IMR-90 (cell line): Measurements from ENCODE around the gene ZNF512. TPM values are rescaled to one million over a fixed set of nuclear protein-coding genes. Genes with fewer than 3 reads are reported as not detected.

ENCODE experiments used
- ATAC-seq: fragments of 200-7000 bp; cut with Tn5 transposase; 2 replicates; pipeline ENCODE4 v1.9.1; 2020; ENCODE audit warnings: low read depth, mild to moderate bottlenecking, moderate library complexity
- BruUV-seq: library from RNA; stranded (reverse); fragments of 400-500 nt; replicated peaks from 2 replicates; lab custom pipeline; 2021; lab: Mats Ljungman, UMichigan
- CTCF ChIA-PET: fragments of 300-600 bp; formaldehyde crosslinking; extraction: SDS; loops from one replicate; lab custom pipeline; 2021; ENCODE audit warnings: antibody characterized with exemption; lab: Yijun Ruan, JAX
- POLR2A ChIA-PET: fragments of 300-600 bp; sonication (Branson Sonifier 250); formaldehyde crosslinking; loops from one replicate; lab custom pipeline; 2022; ENCODE audit warnings: antibody characterized with exemption; ENCODE audit not compliant: unreplicated experiment; lab: Charles Lee
- DNase-seq: peaks from one replicate; pipeline ENCODE4 v3.0.0; 2013
- H2AFZ ChIP-seq: replicated peaks from 2 replicates; pipeline ENCODE3; 2013; ENCODE audit warnings: low read length, mild to moderate bottlenecking; ENCODE audit not compliant: poor library complexity
- H2AK5ac ChIP-seq: 2 replicates; pipeline ENCODE4 v1.6.1; 2013; ENCODE audit warnings: low read depth, low read length, inconsistent platforms
- H2AK9ac ChIP-seq: replicated peaks from 2 replicates; pipeline ENCODE3; 2013; ENCODE audit warnings: mild to moderate bottlenecking, low read depth, low read length, moderate library complexity; ENCODE audit not compliant: poor library complexity
- H2BK120ac ChIP-seq: 2 replicates; pipeline ENCODE4 v1.6.1; 2013; ENCODE audit warnings: low read depth, low read length, inconsistent platforms
- H2BK15ac ChIP-seq: 3 replicates; pipeline ENCODE4 v1.6.1; 2013; ENCODE audit warnings: low read depth, low read length, inconsistent platforms
- H2BK20ac ChIP-seq: 2 replicates; pipeline ENCODE4 v1.6.1; 2013; ENCODE audit warnings: low read depth, mild to moderate bottlenecking, inconsistent platforms, low read length, moderate library complexity
- H2BK5ac ChIP-seq: 2 replicates; pipeline ENCODE4 v1.6.1; 2013; ENCODE audit warnings: mild to moderate bottlenecking, low read depth, low read length, inconsistent platforms; ENCODE audit not compliant: poor library complexity, severe bottlenecking
- H3K14ac ChIP-seq: replicated peaks from 2 replicates; pipeline ENCODE4 v1.6.1; 2013; ENCODE audit warnings: low read depth, low read length, inconsistent platforms
- H3K18ac ChIP-seq: 2 replicates; pipeline ENCODE4 v1.6.1; 2013; ENCODE audit warnings: low read depth, low read length, control low read depth
- H3K23ac ChIP-seq: 2 replicates; pipeline ENCODE4 v1.6.1; 2013; ENCODE audit warnings: low read depth, low read length, inconsistent platforms
- H3K27ac ChIP-seq: 2 replicates; pipeline ENCODE4 v1.5.1; 2013; ENCODE audit warnings: mild to moderate bottlenecking, control low read depth, low read length; ENCODE audit not compliant: insufficient read depth
- H3K27me3 ChIP-seq: 2 replicates; pipeline ENCODE4 v1.6.1; 2013; ENCODE audit warnings: low read length; ENCODE audit not compliant: control insufficient read depth, insufficient read depth
- H3K36me3 ChIP-seq: 2 replicates; pipeline ENCODE4 v1.6.1; 2013; ENCODE audit warnings: low read length, mixed read lengths; ENCODE audit not compliant: control insufficient read depth, insufficient read depth
- H3K4ac ChIP-seq: 2 replicates; pipeline ENCODE4 v1.6.1; 2013; ENCODE audit warnings: low read depth, low read length, inconsistent platforms
- H3K4me1 ChIP-seq: 2 replicates; pipeline ENCODE4 v1.6.1; 2013; ENCODE audit warnings: low read length, mixed read lengths; ENCODE audit not compliant: control insufficient read depth, insufficient read depth
- H3K4me2 ChIP-seq: 2 replicates; pipeline ENCODE4 v1.6.1; 2013; ENCODE audit warnings: low read depth, mild to moderate bottlenecking, control low read depth, low read length, moderate library complexity
- H3K4me3 ChIP-seq: 2 replicates; pipeline ENCODE4 v1.5.1; 2013; ENCODE audit warnings: low read depth, mild to moderate bottlenecking, control low read depth, low read length, moderate library complexity; ENCODE audit not compliant: insufficient read depth
- H3K56ac ChIP-seq: 2 replicates; pipeline ENCODE4 v1.6.1; 2013; ENCODE audit warnings: low read length, inconsistent platforms; ENCODE audit not compliant: insufficient read depth; ENCODE audit errors: extremely low read depth
- H3K79me1 ChIP-seq, 2 experiments: 2 replicates each; pipeline ENCODE4 v1.6.1; 2013; ENCODE audit warnings: low read length in 2 of 2, inconsistent platforms in 1 of 2, low read depth in 1 of 2
- H3K9ac ChIP-seq: 2 replicates; pipeline ENCODE4 v1.6.1; 2013; ENCODE audit warnings: low read depth, low read length, control low read depth
- H3K9me1 ChIP-seq: 2 replicates; pipeline ENCODE4 v1.6.1; 2013; ENCODE audit warnings: low read length, inconsistent platforms; ENCODE audit not compliant: insufficient read depth
- H3K9me3 ChIP-seq: 2 replicates; pipeline ENCODE4 v1.6.1; 2013; ENCODE audit warnings: low read length; ENCODE audit not compliant: control insufficient read depth, insufficient read depth
- H4K20me1 ChIP-seq: 2 replicates; pipeline ENCODE4 v1.6.1; 2013; ENCODE audit warnings: low read length, inconsistent platforms; ENCODE audit not compliant: insufficient read depth
- H4K5ac ChIP-seq: 2 replicates; pipeline ENCODE4 v1.6.1; 2013; ENCODE audit warnings: mild to moderate bottlenecking, low read depth, low read length, control low read depth
- H4K8ac ChIP-seq, 2 experiments: 2 replicates each; pipeline ENCODE4 v1.6.1; 2013; ENCODE audit warnings: low read depth in 2 of 2, low read length in 2 of 2, control low read depth in 1 of 2, inconsistent platforms in 1 of 2
- H4K91ac ChIP-seq: 2 replicates; pipeline ENCODE4 v1.6.1; 2013; ENCODE audit warnings: low read depth, low read length, inconsistent platforms; ENCODE audit not compliant: insufficient read depth
- CHD1 ChIP-seq: IDR thresholded peaks from 2 replicates; pipeline ENCODE4 v1.6.1; 2012; ENCODE audit warnings: low read depth, low read length, improper control_type of control experiment
- CTCF ChIP-seq: conservative IDR thresholded peaks from 2 replicates; pipeline ENCODE4 v1.5.1; 2012; ENCODE audit warnings: mild to moderate bottlenecking, low read depth, low read length, improper control_type of control experiment
- MAFK ChIP-seq: IDR thresholded peaks from 2 replicates; pipeline ENCODE4 v1.6.1; 2012; ENCODE audit warnings: low read depth, low read length, improper control_type of control experiment
- MAZ ChIP-seq: IDR thresholded peaks from 2 replicates; pipeline ENCODE4 v1.6.1; 2012; ENCODE audit warnings: low read depth, mild to moderate bottlenecking, low read length, improper control_type of control experiment, moderate library complexity, borderline replicate concordance
- NFE2L2 ChIP-seq: fragments of 150-350 bp; IDR thresholded peaks from 2 replicates; pipeline ENCODE4 v1.6.1; 2016; ENCODE audit warnings: low read depth, mild to moderate bottlenecking, low read length
- RAD21 ChIP-seq: IDR thresholded peaks from 2 replicates; pipeline ENCODE4 v1.6.1; 2012; ENCODE audit warnings: low read length, improper control_type of control experiment
- RCOR1 ChIP-seq: IDR thresholded peaks from 2 replicates; pipeline ENCODE4 v1.6.1; 2012; ENCODE audit warnings: mild to moderate bottlenecking, low read length, improper control_type of control experiment; ENCODE audit not compliant: insufficient replicate concordance
- RFX5 ChIP-seq: IDR thresholded peaks from 2 replicates; pipeline ENCODE4 v1.8.0; 2012; ENCODE audit warnings: low read depth, mild to moderate bottlenecking, low read length, moderate library complexity
- SMC3 ChIP-seq: fragments of 150-350 bp; IDR thresholded peaks from 2 replicates; pipeline ENCODE4 v1.6.1; 2016; ENCODE audit warnings: low read depth, mild to moderate bottlenecking, antibody characterized with exemption, low read length, moderate library complexity
- USF2 ChIP-seq: fragments of 150-350 bp; IDR thresholded peaks from 2 replicates; pipeline ENCODE4 v1.6.1; 2017; ENCODE audit warnings: mild to moderate bottlenecking, antibody characterized with exemption, low read length, low read depth
- WGBS, 2 experiments: methylation state at CpG; one replicate each; pipeline versions ENCODE4 v1.1.5 to v1.1.7; 2013; ENCODE audit warnings: missing lambda C conversion rate in 2 of 2; ENCODE audit not compliant: insufficient read length in 1 of 2; ENCODE audit errors: extremely low coverage in 2 of 2; 5-methylcytosine and 5-hydroxymethylcytosine counted together
- dilution Hi-C: fragments of 300-500 bp; cut with HindIII; formaldehyde crosslinking; loops from one replicate; pipeline ENCODE4 v1.14.3; 2018; ENCODE audit warnings: low sequenced_read_pairs; ENCODE audit not compliant: unreplicated experiment
- in situ Hi-C: fragments of 300-500 bp; cut with MboI; formaldehyde crosslinking; loops from 3 replicates; pipeline ENCODE4 v1.14.3; 2019; ENCODE audit warnings: low sequenced_read_pairs, inconsistent platforms, mixed read lengths
- intact Hi-C: fragments of 100-400 bp; cut with micrococcal nuclease; formaldehyde crosslinking; loops from 2 replicates; pipeline ENCODE4 v1.10.0; 2022
- polyA plus RNA-seq, 3 experiments: library from polyadenylated mRNA; depleted of rRNA; stranded (reverse); fragments of >200 nt; gene quantifications; 2 replicates each; pipeline ENCODE4 v1.2.3, GENCODE V29; 2012; ENCODE audit warnings: low replicate concordance in 1 of 3
- total RNA-seq: library from RNA; depleted of rRNA; stranded (reverse); fragments of >200 nt; gene quantifications from 2 replicates; pipeline ENCODE4 v1.2.3, GENCODE V29; 2012

The ZNF512 gene
- total and polyA plus RNA-seq, 2 of the 4 experiments (the other 2 are of a cell fraction): 25.8 to 56.5 TPM

- dilution Hi-C loops (no loop called here), in situ Hi-C loops (no loop called here), intact Hi-C loops (no loop called here)
- TF ChIP-seq RAD21 (no peak), RFX5 (no peak), CTCF (no peak), SMC3 (no peak), CHD1 (no peak), MAFK (no peak), MAZ (no peak), NFE2L2 (no peak), USF2 (no peak), RCOR1 (no peak)
- Histone ChIP-seq H3K79me1 (peaks cover 0 to 4% of the 10 kb centered on the region in 2 experiments; a peak in 1 of 4 replicates), H2AFZ (no peak overlapping the region), H2AK5ac (no peak overlapping the region), H2BK20ac (no peak overlapping the region), H3K9me1 (peaks cover 3% of the 10 kb centered on the region; the same call in 1 of the 2 replicates), H3K23ac (no peak overlapping the region), H2AK9ac (no peak overlapping the region), H4K20me1 (no peaks in the 10 kb centered on the region), H4K8ac (no peak overlapping the region), H3K9me3 (no peaks in the 10 kb centered on the region), H3K36me3 (no peaks in the 10 kb centered on the region), H3K4me3 (no peak overlapping the region), H3K9ac (no peak overlapping the region), H3K14ac (no peak overlapping the region), H3K27me3 (no peaks in the 10 kb centered on the region), H2BK15ac (no peak overlapping the region), H4K91ac (no peak overlapping the region), H2BK120ac (no peak overlapping the region), H3K4me2 (no peak overlapping the region), H2BK5ac (no peak overlapping the region), H4K5ac (no peak overlapping the region), H3K4me1 (peaks cover 4% of the 10 kb centered on the region; the same call in 1 of the 2 replicates), H3K18ac (no peak overlapping the region), H3K4ac (no peak overlapping the region), H3K56ac (no peak overlapping the region), H3K27ac (no peak overlapping the region)
- no peak for ATAC-seq
- peak; percentile 54 for DNase-seq
- POLR2A ChIA-PET: interaction anchor here (0.7 kb wide), 1 partner anchor 14 kb away, joined by 3 read pairs; the partner anchor contains the start of gene ZNF512
- 20% methylated on average over 1 of the region's 2 CpGs; no CpG with 5 or more reads in 1 of the 2 experiments for WGBS, 2 experiments
- no TSS peak for BruUV-seq
- CTCF ChIA-PET: no interaction called here
These were observed 13.4 kb upstream of the ZNF512 start for GRCh38 chr2:27569398-27569797.
